ENCODE results near the gene MACROD2. TPM values are rescaled to one million over a fixed set of nuclear protein-coding genes. Genes with fewer than 3 reads are reported as not detected.

Gene MACROD2
- polyA plus RNA-seq, 4 donors = 1.00 to 4.8 (median 1.4) TPM

- Histone ChIP-seq H3K27ac (ENCODE audit: low read depth in 1 of 3, low read length in 2 of 3) (no peak overlapping the region), H3K4me1 (ENCODE audit: control insufficient read depth in 3 of 3, insufficient read depth in 2 of 3, low read depth in 1 of 3, low read length in 2 of 3) (no peaks in the 10 kb centered on the region), H3K36me3 (ENCODE audit: control insufficient read depth in 3 of 3, insufficient read depth in 2 of 3, low read depth in 1 of 3, low read length in 3 of 3) (no peaks in the 10 kb centered on the region), H3K27me3 (ENCODE audit: control insufficient read depth in 3 of 3, insufficient read depth in 3 of 3, low read length in 3 of 3) (no peaks in the 10 kb centered on the region), H3K4me3 (ENCODE audit: low read depth in 1 of 3, low read length in 3 of 3) (no peak overlapping the region), H3K9me3 (ENCODE audit: control insufficient read depth in 2 of 2, insufficient read depth in 1 of 2, low read depth in 1 of 2, low read length in 1 of 2) (no peaks in the 10 kb centered on the region)
- DNase-seq (no peak), FAIRE-seq (no peak)
- WGBS, 3 donors = 82 to 92% (median 89%) methylated on average over 2 of the region's 2 CpGs
Measured at GRCh38 chr20:15235471-15236198, 1240.3 kb downstream of the MACROD2 start.

- no peak for FAIRE-seq
- H3K4me1 ChIP-seq (ENCODE audit: control insufficient read depth in 3 of 3, insufficient read depth in 2 of 3, low read depth in 1 of 3, low read length in 2 of 3) = no peaks in the 10 kb centered on the region
- WGBS, 3 donors = 4 to 16% (median 4%) methylated on average over 1 of the region's 1 CpG
Measured at GRCh38 chr20:15236812-15237211, 1241.5 kb downstream of the MACROD2 start.

GRCh38 chr20:15239542-15240206 lies 1244.4 kb downstream of the MACROD2 start:
- Histone ChIP-seq H3K4me3 (ENCODE audit: low read depth in 1 of 3, low read length in 3 of 3) (no peak overlapping the region), H3K27me3 (ENCODE audit: control insufficient read depth in 3 of 3, insufficient read depth in 3 of 3, low read length in 3 of 3) (no peaks in the 10 kb centered on the region), H3K9me3 (ENCODE audit: control insufficient read depth in 2 of 2, insufficient read depth in 1 of 2, low read depth in 1 of 2, low read length in 1 of 2) (no peaks in the 10 kb centered on the region), H3K36me3 (ENCODE audit: control insufficient read depth in 3 of 3, insufficient read depth in 2 of 3, low read depth in 1 of 3, low read length in 3 of 3) (no peaks in the 10 kb centered on the region), H3K4me1 (ENCODE audit: control insufficient read depth in 3 of 3, insufficient read depth in 2 of 3, low read depth in 1 of 3, low read length in 2 of 3) (no peaks in the 10 kb centered on the region), H3K27ac (ENCODE audit: low read depth in 1 of 3, low read length in 2 of 3) (no peak overlapping the region)
- DNase-seq (no peak), FAIRE-seq (no peak)
- 85 to 92% (median 90%) methylated on average over 3 of the region's 3 CpGs for WGBS, 3 donors

More at GRCh38 chr20:15236812-15237211, 1241.5 kb downstream of the MACROD2 start:
- Histone ChIP-seq H3K4me3 (ENCODE audit: low read depth in 1 of 3, low read length in 3 of 3) (no peak overlapping the region), H3K27me3 (ENCODE audit: control insufficient read depth in 3 of 3, insufficient read depth in 3 of 3, low read length in 3 of 3) (no peaks in the 10 kb centered on the region), H3K9me3 (ENCODE audit: control insufficient read depth in 2 of 2, insufficient read depth in 1 of 2, low read depth in 1 of 2, low read length in 1 of 2) (no peaks in the 10 kb centered on the region), H3K27ac (ENCODE audit: low read depth in 1 of 3, low read length in 2 of 3) (no peak overlapping the region), H3K36me3 (ENCODE audit: control insufficient read depth in 3 of 3, insufficient read depth in 2 of 3, low read depth in 1 of 3, low read length in 3 of 3) (no peaks in the 10 kb centered on the region)
- peak; percentile 40 to 61 for DNase-seq

GRCh38 chr20:15240801-15241200 lies 1245.5 kb downstream of the MACROD2 start:
- Histone ChIP-seq H3K9me3 (ENCODE audit: control insufficient read depth in 2 of 2, insufficient read depth in 1 of 2, low read depth in 1 of 2, low read length in 1 of 2) (no peaks in the 10 kb centered on the region), H3K36me3 (ENCODE audit: control insufficient read depth in 3 of 3, insufficient read depth in 2 of 3, low read depth in 1 of 3, low read length in 3 of 3) (no peaks in the 10 kb centered on the region), H3K4me3 (ENCODE audit: low read depth in 1 of 3, low read length in 3 of 3) (no peak overlapping the region), H3K4me1 (ENCODE audit: control insufficient read depth in 3 of 3, insufficient read depth in 2 of 3, low read depth in 1 of 3, low read length in 2 of 3) (no peaks in the 10 kb centered on the region), H3K27me3 (ENCODE audit: control insufficient read depth in 3 of 3, insufficient read depth in 3 of 3, low read length in 3 of 3) (no peaks in the 10 kb centered on the region), H3K27ac (ENCODE audit: low read depth in 1 of 3, low read length in 2 of 3) (no peak overlapping the region)
- DNase-seq (no peak), FAIRE-seq (no peak)
- 48 to 86% (median 83%) methylated on average over 1 of the region's 1 CpG for WGBS, 3 donors

- Histone ChIP-seq H3K36me3 (ENCODE audit: control insufficient read depth in 3 of 3, insufficient read depth in 2 of 3, low read depth in 1 of 3, low read length in 3 of 3) (no peaks in the 10 kb centered on the region), H3K27ac (ENCODE audit: low read depth in 1 of 3, low read length in 2 of 3) (no peak overlapping the region), H3K27me3 (ENCODE audit: control insufficient read depth in 3 of 3, insufficient read depth in 3 of 3, low read length in 3 of 3) (no peaks in the 10 kb centered on the region), H3K9me3 (ENCODE audit: control insufficient read depth in 2 of 2, insufficient read depth in 1 of 2, low read depth in 1 of 2, low read length in 1 of 2) (no peaks in the 10 kb centered on the region), H3K4me1 (ENCODE audit: control insufficient read depth in 3 of 3, insufficient read depth in 2 of 3, low read depth in 1 of 3, low read length in 2 of 3) (no peaks in the 10 kb centered on the region), H3K4me3 (ENCODE audit: low read depth in 1 of 3, low read length in 3 of 3) (no peak overlapping the region)
- DNase-seq (no peak), FAIRE-seq (no peak)
Measured at GRCh38 chr20:15241681-15242080, 1246.4 kb downstream of the MACROD2 start.

GRCh38 chr20:15242773-15243172 lies 1247.5 kb downstream of the MACROD2 start:
- 56 to 71% (median 57%) methylated on average over 3 of the region's 3 CpGs for WGBS, 3 donors
- Histone ChIP-seq H3K4me1 (ENCODE audit: control insufficient read depth in 3 of 3, insufficient read depth in 2 of 3, low read depth in 1 of 3, low read length in 2 of 3) (no peaks in the 10 kb centered on the region), H3K4me3 (ENCODE audit: low read depth in 1 of 3, low read length in 3 of 3) (no peak overlapping the region), H3K27ac (ENCODE audit: low read depth in 1 of 3, low read length in 2 of 3) (no peak overlapping the region), H3K36me3 (ENCODE audit: control insufficient read depth in 3 of 3, insufficient read depth in 2 of 3, low read depth in 1 of 3, low read length in 3 of 3) (no peaks in the 10 kb centered on the region), H3K27me3 (ENCODE audit: control insufficient read depth in 3 of 3, insufficient read depth in 3 of 3, low read length in 3 of 3) (no peaks in the 10 kb centered on the region), H3K9me3 (ENCODE audit: control insufficient read depth in 2 of 2, insufficient read depth in 1 of 2, low read depth in 1 of 2, low read length in 1 of 2) (no peaks in the 10 kb centered on the region)
- no peak for DNase-seq
- no peak for FAIRE-seq

- H3K4me3 ChIP-seq (ENCODE audit: low read depth in 1 of 3, low read length in 3 of 3) = no peak overlapping the region
- no peak for DNase-seq
- 58 to 83% (median 73%) methylated on average over 2 of the region's 2 CpGs for WGBS, 3 donors
Measured at GRCh38 chr20:15245896-15246295, 1250.6 kb downstream of the MACROD2 start.

GRCh38 chr20:15248618-15249395 lies 1253.5 kb downstream of the MACROD2 start:
- Histone ChIP-seq H3K9me3 (ENCODE audit: control insufficient read depth in 2 of 2, insufficient read depth in 1 of 2, low read depth in 1 of 2, low read length in 1 of 2) (no peaks in the 10 kb centered on the region), H3K27me3 (ENCODE audit: control insufficient read depth in 3 of 3, insufficient read depth in 3 of 3, low read length in 3 of 3) (no peaks in the 10 kb centered on the region), H3K36me3 (ENCODE audit: control insufficient read depth in 3 of 3, insufficient read depth in 2 of 3, low read depth in 1 of 3, low read length in 3 of 3) (no peaks in the 10 kb centered on the region), H3K27ac (ENCODE audit: low read depth in 1 of 3, low read length in 2 of 3) (no peak overlapping the region), H3K4me3 (ENCODE audit: low read depth in 1 of 3, low read length in 3 of 3) (no peak overlapping the region), H3K4me1 (ENCODE audit: control insufficient read depth in 3 of 3, insufficient read depth in 2 of 3, low read depth in 1 of 3, low read length in 2 of 3) (no peaks in the 10 kb centered on the region)
- WGBS, 3 donors = 88 to 93% (median 92%) methylated on average over 7 of the region's 7 CpGs
- peak in 1 of 2 donors; percentile 10 for DNase-seq
- FAIRE-seq = no peak

More at GRCh38 chr20:15245896-15246295, 1250.6 kb downstream of the MACROD2 start:
- Histone ChIP-seq H3K4me1 (ENCODE audit: control insufficient read depth in 3 of 3, insufficient read depth in 2 of 3, low read depth in 1 of 3, low read length in 2 of 3) (no peaks in the 10 kb centered on the region), H3K9me3 (ENCODE audit: control insufficient read depth in 2 of 2, insufficient read depth in 1 of 2, low read depth in 1 of 2, low read length in 1 of 2) (no peaks in the 10 kb centered on the region), H3K27me3 (ENCODE audit: control insufficient read depth in 3 of 3, insufficient read depth in 3 of 3, low read length in 3 of 3) (no peaks in the 10 kb centered on the region), H3K36me3 (ENCODE audit: control insufficient read depth in 3 of 3, insufficient read depth in 2 of 3, low read depth in 1 of 3, low read length in 3 of 3) (no peaks in the 10 kb centered on the region), H3K27ac (ENCODE audit: low read depth in 1 of 3, low read length in 2 of 3) (no peak overlapping the region)
- FAIRE-seq = no peak
